Stimulated activated CD8-positive, alpha-beta memory T cell treated with anti-CD3 and anti-CD28 coated beads, Interleukin-15, amount 100 ng/mL, for 48 hours (primary cell): ENCODE measurements around the gene RFC5.
"Not testable (repeated sequence)": the region's sequence is repeated elsewhere in the genome, so short reads cannot be mapped to it uniquely, and the experiment has no call there.

Experiments used
- DNase-seq, 2 donors: peaks; one replicate each; pipeline ENCODE4 v3.0.0-alpha.2; 2020; ENCODE audit warnings: low read depth in 2 of 2

RFC5 gene

GRCh38 chr12:118016424-118017264 is at the start of gene RFC5:
RFC5 (plus strand) TSS chr12:118016703; CDS start chr12:118016828, 125 bp downstream.
- peak; percentile 95 to 97 for DNase-seq

- no peak for DNase-seq
Measured at GRCh38 chr12:117967043-117967442, 49.5 kb upstream of the RFC5 start.

GRCh38 chr12:117967512-117967911 is 49.0 kb upstream of the RFC5 start:
- no peak for DNase-seq

GRCh38 chr12:117968151-117968789 is 48.2 kb upstream of the RFC5 start:
- no peak for DNase-seq

GRCh38 chr12:117968826-117969659 is 47.5 kb upstream of the RFC5 start, which contains the start of gene KSR2:
KSR2 (minus strand) TSS chr12:117968990; CDS start chr12:117968255, 735 bp downstream.
- peak; percentile 31 to 49 for DNase-seq

- DNase-seq, result no peak
Measured at GRCh38 chr12:117970334-117970733, 46.2 kb upstream of the RFC5 start.

DNA sequence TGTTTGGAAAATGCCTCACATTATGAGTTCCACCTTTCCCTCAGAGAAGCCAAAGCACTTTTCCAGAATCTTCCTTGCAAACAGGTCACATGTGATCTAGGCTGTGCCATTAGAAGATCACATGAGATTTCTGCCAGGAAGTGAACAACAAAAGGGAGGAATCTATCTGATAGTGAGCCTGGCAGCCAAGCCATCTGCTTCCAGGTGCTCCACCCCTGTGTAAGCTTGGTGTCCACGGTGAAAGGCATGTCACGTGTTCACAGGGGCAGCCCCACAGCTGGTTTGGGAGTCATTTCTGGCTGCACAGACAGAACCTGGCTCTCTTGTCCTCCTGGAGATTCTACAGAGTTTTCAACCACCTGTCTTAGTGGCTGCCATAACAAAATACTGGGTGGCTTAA is 44.2 kb upstream of the RFC5 start:
- DNase-seq, result no peak

- DNase-seq, result no peak
Measured at GRCh38 chr12:117975006-117975405, 41.5 kb upstream of the RFC5 start.

- no peak for DNase-seq
Measured at GRCh38 chr12:117977373-117977772, 39.1 kb upstream of the RFC5 start.

DNA sequence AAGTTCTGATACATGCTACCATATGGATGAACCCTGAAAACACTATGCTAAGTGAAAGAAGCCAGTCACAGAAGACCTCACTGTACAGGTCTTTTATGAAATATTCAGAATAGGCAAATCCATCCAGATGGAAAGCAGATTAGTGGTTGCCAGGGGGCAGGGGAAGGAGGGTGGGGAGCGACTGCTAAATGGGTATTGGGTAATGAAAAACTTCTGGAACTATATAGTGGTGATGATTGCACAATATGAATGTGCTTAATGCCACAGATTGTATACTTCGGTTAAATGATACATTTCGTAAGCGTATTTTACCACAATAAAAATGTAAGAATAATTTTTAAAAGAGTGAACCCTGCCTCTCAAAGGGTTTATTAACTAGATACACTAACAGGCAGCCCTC is 35.9 kb upstream of the RFC5 start:
- DNase-seq, result no peak

DNA sequence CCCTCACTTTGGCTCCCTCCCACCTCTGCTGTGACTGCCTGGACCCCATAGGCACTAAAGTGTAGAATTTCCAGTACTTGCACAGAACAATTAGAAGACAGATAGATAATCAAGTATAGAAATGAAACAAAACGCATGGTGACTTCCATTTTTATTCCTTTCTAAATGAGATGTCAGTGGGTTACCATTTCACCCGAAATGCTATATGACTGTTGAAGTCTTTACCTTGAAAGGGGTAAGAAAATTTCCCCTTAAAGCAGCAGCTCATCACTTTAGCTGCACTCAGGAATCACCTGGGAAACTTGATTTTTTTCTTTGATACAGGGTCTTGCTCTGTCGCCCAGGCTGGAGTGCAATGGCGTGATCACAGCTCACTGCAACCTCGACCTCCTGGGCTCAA is 35.2 kb upstream of the RFC5 start:
- no peak for DNase-seq

- DNase-seq, result no peak
Measured at GRCh38 chr12:117985182-117985581, 31.3 kb upstream of the RFC5 start.

DNA sequence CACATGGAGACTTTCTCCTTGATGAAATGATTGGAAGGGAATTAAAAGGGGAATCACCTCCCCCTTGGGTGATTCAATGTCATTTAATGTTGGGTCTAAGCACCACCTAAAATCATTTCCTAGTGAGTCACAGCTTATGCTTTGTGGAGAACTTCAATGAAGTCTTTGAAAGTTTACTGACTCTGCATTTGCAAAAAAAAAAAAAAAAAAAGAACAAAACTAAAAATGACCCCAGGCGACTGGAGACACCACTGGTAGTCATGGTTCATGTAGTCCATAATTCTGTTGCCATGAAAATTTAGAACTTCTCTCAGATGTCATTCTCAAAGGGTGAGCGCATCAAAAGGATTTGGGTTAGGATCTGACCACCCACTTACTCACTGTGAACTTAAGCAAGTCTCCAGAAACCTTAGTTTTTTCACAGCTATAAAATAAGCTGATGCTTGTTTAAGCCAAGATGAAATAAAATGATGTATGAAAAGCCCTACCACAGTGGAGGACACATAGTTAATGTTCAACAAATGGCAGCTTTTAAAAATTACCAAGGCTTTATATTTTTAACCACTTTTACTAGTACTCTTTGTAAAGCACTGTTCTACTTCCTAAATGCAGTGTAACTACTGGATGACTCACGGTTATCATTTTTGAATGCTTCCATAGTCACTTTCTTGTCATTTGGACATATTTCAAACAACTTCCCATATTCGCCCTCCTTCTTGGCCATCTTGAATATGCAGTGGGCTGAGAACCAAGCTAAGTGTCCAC is 29.6 kb upstream of the RFC5 start:
- no peak for DNase-seq

DNA sequence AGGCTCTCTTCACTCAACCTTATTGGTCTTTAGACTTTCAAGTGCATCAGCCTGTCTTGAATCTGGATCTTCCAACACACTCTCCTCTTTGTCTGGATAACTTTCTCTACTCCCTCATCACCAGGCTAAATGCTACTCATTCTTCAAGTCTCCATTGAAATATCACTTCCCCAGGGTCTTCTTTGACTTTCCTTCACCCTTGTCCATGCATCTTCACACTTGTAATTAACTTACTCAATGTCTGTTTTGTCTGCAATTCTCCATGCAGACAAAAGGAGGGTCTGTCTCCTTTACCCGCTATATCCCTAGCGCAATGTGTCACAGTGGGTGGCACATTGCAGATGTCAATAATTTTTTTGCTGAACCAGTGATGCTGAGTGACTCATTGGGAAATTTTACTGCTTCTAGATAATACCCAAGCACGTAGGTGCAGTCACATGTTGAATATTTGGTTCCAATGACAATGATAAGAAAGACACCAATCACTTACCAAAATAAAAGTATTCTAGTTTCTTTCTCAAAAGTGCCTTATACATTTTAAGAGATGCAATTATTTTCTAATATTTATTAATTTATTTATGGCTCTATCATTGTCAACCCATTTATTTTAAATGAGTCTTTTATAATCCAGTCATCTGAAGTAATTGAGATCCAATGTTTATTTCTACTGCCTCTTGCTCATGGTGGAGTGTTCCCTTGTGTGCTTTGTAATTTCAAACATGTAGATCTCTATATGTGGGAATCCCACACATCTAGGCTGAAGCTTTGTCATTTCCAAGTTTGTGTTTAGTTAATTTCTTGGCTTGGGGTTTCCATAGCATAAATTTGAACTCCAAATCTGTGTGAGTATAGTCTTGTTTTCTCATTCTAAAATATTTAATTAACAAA is 21.7 kb upstream of the RFC5 start:
- no peak for DNase-seq

GRCh38 chr12:117998719-117999118 is 17.8 kb upstream of the RFC5 start:
- DNase-seq, result no peak

DNA sequence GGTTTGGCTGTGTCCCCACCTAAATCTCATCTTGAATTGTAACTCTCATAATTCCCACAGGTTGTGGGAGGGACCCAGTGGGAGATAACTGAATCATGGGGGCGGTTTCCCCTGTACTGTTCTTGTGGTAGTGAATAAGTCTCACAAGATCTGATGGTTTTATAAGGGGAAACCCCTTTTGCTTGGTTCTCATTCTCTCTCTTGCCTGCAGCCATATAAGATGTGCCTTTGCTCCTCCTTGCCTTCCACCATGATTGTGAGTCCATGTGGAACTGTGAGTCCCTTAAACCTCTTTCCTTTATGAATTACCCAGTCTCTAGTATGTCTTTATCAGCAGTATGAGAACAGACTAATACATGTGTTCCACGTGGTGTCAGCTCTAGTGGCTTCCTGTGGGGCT is 16.7 kb upstream of the RFC5 start:
- DNase-seq, result not testable (repeated sequence)

DNA sequence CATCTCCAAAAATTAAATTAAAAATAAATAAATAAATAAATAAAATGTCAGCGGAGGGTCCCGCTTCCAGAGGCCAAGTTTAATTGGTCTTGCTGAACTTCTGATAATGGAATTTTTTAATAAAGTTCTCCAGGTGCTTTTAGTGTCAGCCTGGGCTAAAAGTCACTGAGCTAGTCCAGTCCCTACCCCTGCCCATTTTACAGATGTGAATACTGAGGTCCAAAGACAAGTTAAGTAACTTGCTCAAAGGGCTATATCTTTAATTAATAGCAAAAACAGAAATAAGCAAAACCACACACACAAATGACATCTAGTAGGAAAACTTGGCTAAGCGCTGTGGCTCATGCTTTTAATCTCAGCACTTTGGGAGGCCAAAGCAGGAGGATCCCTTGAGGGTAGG is 5.6 kb upstream of the RFC5 start:
- DNase-seq, result no peak

GRCh38 chr12:118011377-118011776 is 5.1 kb upstream of the RFC5 start:
- no peak for DNase-seq

DNA sequence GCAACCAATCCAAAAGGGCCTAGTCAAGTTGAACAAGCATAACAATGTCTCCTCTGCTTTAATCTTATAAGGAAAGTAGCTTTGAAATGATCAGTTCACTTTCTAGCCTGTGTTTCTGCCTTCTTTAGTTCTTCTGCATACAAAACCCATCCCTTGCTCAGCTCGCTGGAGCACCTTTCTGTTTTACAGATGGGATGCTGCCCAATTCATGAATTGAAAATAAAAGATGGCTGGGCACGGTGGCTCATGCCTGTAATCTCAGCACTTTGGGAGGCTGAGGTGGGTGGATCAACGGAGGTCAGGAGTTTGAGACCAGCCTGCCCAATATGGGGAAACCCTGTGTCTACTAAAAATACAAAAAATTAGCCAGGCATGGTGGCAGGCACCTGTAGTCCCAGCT is 4.5 kb upstream of the RFC5 start:
- DNase-seq, result no peak

GRCh38 chr12:118013283-118013682 is 3.2 kb upstream of the RFC5 start:
- DNase-seq, result no peak

GRCh38 chr12:118015306-118015705 is 1.2 kb upstream of the RFC5 start:
- no peak for DNase-seq
